Panc1 (cell line): Measurements from ENCODE around the gene PCSK5. TPM values are rescaled to one million over a fixed set of nuclear protein-coding genes. Genes with fewer than 3 reads are reported as not detected.

Experiments
- ATAC-seq: fragments of 200-7000 bp; cut with Tn5 transposase; 2 replicates; pipeline ENCODE4 v1.9.1; 2020; ENCODE audit warnings: mild to moderate bottlenecking, moderate library complexity
- BruUV-seq: library from RNA; stranded (reverse); fragments of 400-500 nt; replicated peaks from 2 replicates; lab custom pipeline; 2021; lab: Mats Ljungman, UMichigan
- CTCF ChIA-PET: fragments of 300-600 bp; sonication (Branson Sonifier 250); formaldehyde crosslinking; loops from one replicate; lab custom pipeline; 2022; ENCODE audit warnings: antibody characterized with exemption; lab: Charles Lee
- POLR2A ChIA-PET: fragments of 300-600 bp; sonication (Branson Sonifier 250); formaldehyde crosslinking; loops from one replicate; lab custom pipeline; 2022; ENCODE audit warnings: antibody characterized with exemption; lab: Charles Lee
- DNase-seq: peaks from one replicate; pipeline ENCODE4 v3.0.0-alpha.2; 2010; ENCODE audit warnings: low read depth, low spot score
- H3K27ac ChIP-seq: 2 replicates; pipeline ENCODE4 v1.5.1; 2011; ENCODE audit warnings: mild to moderate bottlenecking, low read length, inconsistent platforms
- H3K27me3 ChIP-seq: fragments of 200-500 bp; sonication (Bioruptor generic); 2 replicates; pipeline ENCODE4 v1.6.0; 2014; ENCODE audit warnings: low read length, inconsistent platforms; ENCODE audit not compliant: control insufficient read depth, insufficient read depth
- H3K36me3 ChIP-seq: fragments of 200-500 bp; sonication (Bioruptor generic); 2 replicates; pipeline ENCODE4 v1.5.1; 2014; ENCODE audit warnings: inconsistent platforms, mild to moderate bottlenecking, low read length, moderate library complexity; ENCODE audit not compliant: control insufficient read depth, insufficient read depth
- H3K4me1 ChIP-seq: 2 replicates; pipeline ENCODE4 v1.5.1; 2011; ENCODE audit warnings: inconsistent platforms, mild to moderate bottlenecking, low read length, moderate library complexity; ENCODE audit not compliant: control insufficient read depth, insufficient read depth
- H3K4me3 ChIP-seq, 2 experiments: 2 replicates each; pipeline ENCODE4 v1.5.1; 2011 to 2012; ENCODE audit warnings: low read depth in 2 of 2, low read length in 2 of 2, mild to moderate bottlenecking in 2 of 2, inconsistent platforms in 1 of 2, moderate library complexity in 1 of 2
- H3K9me3 ChIP-seq: fragments of 200-500 bp; sonication (Bioruptor generic); 2 replicates; pipeline ENCODE4 v1.5.1; 2014; ENCODE audit warnings: low read depth, mild to moderate bottlenecking, inconsistent platforms, low read length, moderate library complexity; ENCODE audit not compliant: control insufficient read depth, insufficient read depth
- CTCF ChIP-seq: fragments of 450-650 bp; IDR thresholded peaks from 2 replicates; pipeline ENCODE4 v1.5.1; 2017; ENCODE audit warnings: mild to moderate bottlenecking
- REST ChIP-seq, 2 experiments: IDR thresholded peaks; 2 replicates each; pipeline ENCODE4 v1.6.1; 2011 to 2012; ENCODE audit warnings: low read depth in 2 of 2, control low read depth in 1 of 2, low read length in 1 of 2, mild to moderate bottlenecking in 1 of 2, moderate library complexity in 1 of 2; ENCODE audit not compliant: insufficient read depth in 1 of 2
- TCF7L2 ChIP-seq: IDR thresholded peaks from 2 replicates; pipeline ENCODE4 v1.6.1; 2011; ENCODE audit warnings: mild to moderate bottlenecking, low read depth, low read length, inconsistent platforms
- in situ Hi-C: cut with HindIII; loops from 2 replicates; pipeline ENCODE4 v1.10.0; 2016; ENCODE audit warnings: low sequenced_read_pairs, low pct_unique_long_range_greater_than_20kb
- intact Hi-C: fragments of 100-400 bp; cut with micrococcal nuclease; formaldehyde crosslinking; loops from one replicate; pipeline ENCODE4 v1.10.0; 2022; ENCODE audit not compliant: unreplicated experiment
- total RNA-seq: library from RNA; stranded (reverse); gene quantifications from one replicate; pipeline ENCODE4 v1.2.1, GENCODE V29; 2021; ENCODE audit not compliant: unreplicated experiment

The PCSK5 gene
- total RNA-seq, 1 experiment from 2014 or later, result 0.21 TPM

- H3K9me3 ChIP-seq, result no peaks in the 10 kb centered on the region
- no TSS peak for BruUV-seq
- TF ChIP-seq CTCF, result no peak
- TF ChIP-seq TCF7L2, result no peak
- TF ChIP-seq REST (IDR thresholded peaks at IDR 0.05; ENCODE audit: insufficient read depth in 1 of 2, low read depth in 2 of 2, low read length in 1 of 2), result no peak
- H3K27me3 ChIP-seq, result no peaks in the 10 kb centered on the region
- in situ Hi-C loops (no loop called here), intact Hi-C loops (no loop called here)
- ATAC-seq (no peak), DNase-seq (no peak)
- H3K4me3 ChIP-seq, result no peak overlapping the region
- no peaks in the 10 kb centered on the region for H3K4me1 ChIP-seq
- H3K36me3 ChIP-seq, result no peaks in the 10 kb centered on the region
- H3K27ac ChIP-seq, result no peak overlapping the region
- ChIA-PET POLR2A (no interaction called here), CTCF (no interaction called here)
These were observed 45.1 kb downstream of the PCSK5 start for GRCh38 chr9:75935591-75935990.

GRCh38 chr9:75937521-75938258, 47.2 kb downstream of the PCSK5 start:
- Histone ChIP-seq H3K27ac (no peak overlapping the region), H3K36me3 (no peaks in the 10 kb centered on the region), H3K4me1 (no peaks in the 10 kb centered on the region), H3K27me3 (no peaks in the 10 kb centered on the region), H3K4me3 (no peak overlapping the region), H3K9me3 (no peaks in the 10 kb centered on the region)
- no peak for ATAC-seq
- intact Hi-C loops (no loop called here), in situ Hi-C loops (no loop called here)
- ChIA-PET POLR2A (no interaction called here), CTCF (no interaction called here)
- DNase-seq, result no peak
- no peak for TF ChIP-seq REST (IDR thresholded peaks at IDR 0.05; ENCODE audit: insufficient read depth in 1 of 2, low read depth in 2 of 2, low read length in 1 of 2)
- TF ChIP-seq TCF7L2, result no peak
- BruUV-seq, result no TSS peak
